KMS-11 (cell line): ENCODE data around the gene CPN1.
"Not testable (repeated sequence)": the region's sequence is repeated elsewhere in the genome, so short reads cannot be mapped to it uniquely, and the experiment has no call there.

ENCODE experiments used
- H2AFZ ChIP-seq: fragments of 200-600 bp; sonication (generic); 2 replicates; pipeline ENCODE4 v1.6.1; 2016; ENCODE audit warnings: antibody characterized with exemption, mixed run types, low read depth
- H3K27ac ChIP-seq: fragments of 200-600 bp; sonication (generic); 2 replicates; pipeline ENCODE4 v1.6.1; 2016; ENCODE audit warnings: mild to moderate bottlenecking, mixed run types
- H3K27me3 ChIP-seq: fragments of 200-600 bp; sonication (generic); 2 replicates; pipeline ENCODE4 v1.6.1; 2017; ENCODE audit warnings: mild to moderate bottlenecking, low read depth, mixed run types, moderate library complexity; ENCODE audit not compliant: insufficient read depth
- H3K36me3 ChIP-seq: fragments of 200-600 bp; sonication (generic); 2 replicates; pipeline ENCODE4 v1.6.1; 2017; ENCODE audit warnings: mild to moderate bottlenecking, mixed run types; ENCODE audit not compliant: insufficient read depth
- H3K4me1 ChIP-seq: fragments of 200-600 bp; sonication (generic); 2 replicates; pipeline ENCODE4 v1.6.1; 2016; ENCODE audit warnings: mild to moderate bottlenecking, low read depth, mixed run types; ENCODE audit not compliant: poor library complexity, severe bottlenecking
- H3K4me2 ChIP-seq: fragments of 200-600 bp; sonication (generic); 2 replicates; pipeline ENCODE4 v1.7.0; 2016; ENCODE audit warnings: mild to moderate bottlenecking, mixed run types
- H3K4me3 ChIP-seq: fragments of 200-600 bp; sonication (generic); IDR thresholded peaks from 2 replicates; pipeline ENCODE4 v1.6.1; 2017; ENCODE audit warnings: low read depth, low read length, mixed read lengths; ENCODE audit not compliant: insufficient read depth
- H3K79me2 ChIP-seq: fragments of 200-600 bp; sonication (generic); 2 replicates; pipeline ENCODE4 v1.6.1; 2016; ENCODE audit warnings: low read depth, mixed run types; ENCODE audit not compliant: insufficient read depth
- H3K9ac ChIP-seq: fragments of 200-600 bp; sonication (generic); 2 replicates; pipeline ENCODE4 v1.6.1; 2016; ENCODE audit warnings: mild to moderate bottlenecking, mixed run types
- H4K20me1 ChIP-seq: fragments of 200-600 bp; sonication (generic); 2 replicates; pipeline ENCODE4 v1.6.1; 2016; ENCODE audit warnings: mild to moderate bottlenecking, mixed run types; ENCODE audit not compliant: insufficient read depth
- TF ChIP-seq, protein P1 (sequence below): fragments of 200-600 bp; sonication (generic); conservative IDR thresholded peaks from 2 replicates; pipeline ENCODE4 v1.6.1; 2017; ENCODE audit warnings: low read depth, mild to moderate bottlenecking, antibody characterized with exemption, low read length, moderate library complexity, mixed read lengths

The CPN1 gene

DNA sequence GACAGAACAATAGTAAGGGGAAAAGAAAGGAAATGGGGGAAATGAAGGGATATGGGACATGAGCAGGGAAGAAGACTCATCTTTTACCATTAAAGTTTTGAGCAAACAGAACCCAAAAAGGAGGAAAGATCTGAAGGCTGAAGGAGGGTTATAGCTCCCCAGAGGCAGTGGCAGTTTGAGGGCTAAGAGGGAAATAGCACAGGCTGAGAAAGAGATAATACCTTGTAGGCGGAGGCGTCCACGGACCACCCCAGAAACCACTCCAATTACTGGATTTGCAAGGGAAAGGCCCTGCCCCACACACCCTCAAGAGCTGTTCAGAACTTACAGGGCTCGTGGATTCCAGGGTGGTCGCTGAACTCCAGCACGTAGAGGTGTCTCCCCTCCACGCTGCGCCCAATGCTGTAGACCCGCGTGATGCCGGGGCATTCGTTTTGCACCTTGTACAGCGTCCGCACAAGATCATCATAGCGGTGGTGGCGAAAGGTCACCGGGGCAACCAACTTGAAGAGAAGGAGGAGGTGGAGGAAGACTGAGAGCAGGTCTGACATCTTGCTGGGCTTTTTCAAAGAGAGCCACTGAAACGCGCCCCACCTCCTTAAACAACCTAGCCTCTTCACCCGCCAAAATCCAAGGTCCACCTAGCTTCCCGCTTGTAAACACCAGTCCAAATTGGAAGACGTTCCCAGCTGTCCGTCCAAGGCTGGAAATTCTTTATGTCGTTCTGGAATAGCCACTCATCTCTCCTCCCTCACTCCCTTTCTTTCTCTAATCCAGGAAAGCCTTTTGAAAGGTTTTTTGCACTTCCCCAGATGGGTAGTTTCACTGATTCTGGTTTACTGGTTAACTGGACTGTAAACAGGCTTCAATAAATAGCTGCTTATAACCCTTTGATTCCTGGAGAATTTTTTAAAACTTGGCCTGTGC is at the start of gene CPN1:
Gene CPN1 (minus strand): TSS at position 795 of the 927 bp plus-strand sequence. CDS start 244 bp downstream, at position 551.
- no peak within 1 kb of the TSS for H3K27ac ChIP-seq
- TF ChIP-seq, protein P1, sequence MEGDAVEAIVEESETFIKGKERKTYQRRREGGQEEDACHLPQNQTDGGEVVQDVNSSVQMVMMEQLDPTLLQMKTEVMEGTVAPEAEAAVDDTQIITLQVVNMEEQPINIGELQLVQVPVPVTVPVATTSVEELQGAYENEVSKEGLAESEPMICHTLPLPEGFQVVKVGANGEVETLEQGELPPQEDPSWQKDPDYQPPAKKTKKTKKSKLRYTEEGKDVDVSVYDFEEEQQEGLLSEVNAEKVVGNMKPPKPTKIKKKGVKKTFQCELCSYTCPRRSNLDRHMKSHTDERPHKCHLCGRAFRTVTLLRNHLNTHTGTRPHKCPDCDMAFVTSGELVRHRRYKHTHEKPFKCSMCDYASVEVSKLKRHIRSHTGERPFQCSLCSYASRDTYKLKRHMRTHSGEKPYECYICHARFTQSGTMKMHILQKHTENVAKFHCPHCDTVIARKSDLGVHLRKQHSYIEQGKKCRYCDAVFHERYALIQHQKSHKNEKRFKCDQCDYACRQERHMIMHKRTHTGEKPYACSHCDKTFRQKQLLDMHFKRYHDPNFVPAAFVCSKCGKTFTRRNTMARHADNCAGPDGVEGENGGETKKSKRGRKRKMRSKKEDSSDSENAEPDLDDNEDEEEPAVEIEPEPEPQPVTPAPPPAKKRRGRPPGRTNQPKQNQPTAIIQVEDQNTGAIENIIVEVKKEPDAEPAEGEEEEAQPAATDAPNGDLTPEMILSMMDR = no peak
- no peaks in the 10 kb centered on the region for H4K20me1 ChIP-seq
- no peak within 1 kb of the TSS for H3K4me2 ChIP-seq
- H3K9ac ChIP-seq = no peak within 1 kb of the TSS
- no peaks in the 10 kb centered on the region for H3K36me3 ChIP-seq
- H2AFZ ChIP-seq = no peak within 1 kb of the TSS
- H3K27me3 ChIP-seq = no peaks in the 10 kb centered on the region
- no peaks in the 10 kb centered on the region for H3K79me2 ChIP-seq
- no peak within 1 kb of the TSS for H3K4me3 ChIP-seq
- H3K4me1 ChIP-seq = no peaks in the 10 kb centered on the region

DNA sequence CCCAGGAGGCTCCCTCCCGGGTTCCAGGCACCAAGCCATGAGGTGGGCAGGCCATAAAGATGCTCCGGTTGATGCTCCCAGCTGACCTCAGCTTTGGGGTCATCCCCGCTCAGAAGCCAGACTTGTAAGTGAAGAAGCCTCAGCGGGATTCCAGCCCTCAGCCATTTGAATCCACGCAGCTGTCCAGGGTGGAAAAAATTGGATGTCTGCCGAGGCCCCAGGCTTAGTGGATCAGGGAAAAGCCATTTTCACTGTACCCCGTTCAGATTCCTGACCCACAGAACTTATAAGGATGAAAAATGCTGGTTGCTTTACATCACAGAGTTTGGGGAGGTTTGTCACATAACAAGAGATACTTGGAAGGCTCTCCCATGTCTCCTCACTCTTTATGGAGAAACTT is 49.2 kb upstream of the CPN1 start:
- no peaks in the 10 kb centered on the region for H3K4me1 ChIP-seq
- no peaks in the 10 kb centered on the region for H3K79me2 ChIP-seq
- H3K4me2 ChIP-seq = no peak overlapping the region
- TF ChIP-seq, protein P1 = no peak
- H4K20me1 ChIP-seq = no peaks in the 10 kb centered on the region
- no peak overlapping the region for H3K27ac ChIP-seq
- H3K4me3 ChIP-seq = no peak overlapping the region
- no peaks in the 10 kb centered on the region for H3K36me3 ChIP-seq
- no peak overlapping the region for H2AFZ ChIP-seq
- H3K27me3 ChIP-seq = no peaks in the 10 kb centered on the region
- H3K9ac ChIP-seq = no peak overlapping the region

DNA sequence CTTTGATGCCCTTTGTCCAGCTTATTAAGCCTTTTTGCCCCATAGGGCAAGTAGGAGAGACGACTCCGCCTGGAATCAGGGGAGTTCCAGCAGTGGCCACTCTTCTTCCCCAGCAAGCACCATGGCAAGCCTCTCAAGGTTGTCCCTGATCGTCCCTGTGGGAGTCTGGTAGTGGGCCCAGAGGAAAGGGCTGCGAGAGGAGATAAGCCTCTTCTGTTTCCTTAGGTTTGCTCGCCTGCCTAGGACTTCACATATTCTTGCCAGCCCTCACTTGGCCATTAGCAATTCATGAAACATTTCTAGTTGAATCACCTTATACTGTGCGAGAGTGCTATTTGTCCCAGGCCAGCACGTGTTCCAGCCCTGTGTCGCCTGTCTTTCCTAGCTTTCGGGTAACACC is 47.8 kb upstream of the CPN1 start:
- Histone ChIP-seq H3K27me3 (no peaks in the 10 kb centered on the region), H3K9ac (no peak overlapping the region), H3K27ac (no peak overlapping the region), H3K79me2 (no peaks in the 10 kb centered on the region), H3K4me3 (no peak overlapping the region), H3K4me2 (no peak overlapping the region), H3K36me3 (no peaks in the 10 kb centered on the region), H2AFZ (no peak overlapping the region), H4K20me1 (no peaks in the 10 kb centered on the region), H3K4me1 (no peaks in the 10 kb centered on the region)
- TF ChIP-seq, protein P1 = no peak

DNA sequence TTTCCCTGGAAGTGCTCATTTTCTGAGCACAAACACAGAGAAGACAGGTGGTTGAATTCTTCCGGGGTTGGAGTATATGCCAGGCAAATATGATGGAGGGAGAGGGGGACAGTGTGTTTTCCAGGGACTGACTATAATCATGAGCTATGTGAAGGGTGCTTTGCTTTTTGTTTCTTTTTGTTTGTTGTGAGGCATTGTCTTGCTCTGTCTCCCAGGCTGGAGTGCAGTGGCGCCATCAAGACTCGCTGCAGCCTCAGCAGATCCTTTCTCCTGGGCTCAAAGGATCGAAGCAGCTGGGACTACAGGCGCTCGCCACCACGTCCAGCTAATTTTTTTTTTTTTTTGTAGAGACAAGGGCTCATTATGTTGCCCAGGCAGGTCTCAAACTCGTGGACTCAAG is 47.3 kb upstream of the CPN1 start:
- TF ChIP-seq, protein P1 = no peak
- H3K9ac ChIP-seq = no peak overlapping the region
- no peaks in the 10 kb centered on the region for H3K4me1 ChIP-seq
- no peak overlapping the region for H3K4me3 ChIP-seq
- no peaks in the 10 kb centered on the region for H3K79me2 ChIP-seq
- no peak overlapping the region for H3K4me2 ChIP-seq
- no peaks in the 10 kb centered on the region for H3K36me3 ChIP-seq
- no peaks in the 10 kb centered on the region for H3K27me3 ChIP-seq
- no peak overlapping the region for H3K27ac ChIP-seq
- no peak overlapping the region for H2AFZ ChIP-seq
- H4K20me1 ChIP-seq = no peaks in the 10 kb centered on the region

DNA sequence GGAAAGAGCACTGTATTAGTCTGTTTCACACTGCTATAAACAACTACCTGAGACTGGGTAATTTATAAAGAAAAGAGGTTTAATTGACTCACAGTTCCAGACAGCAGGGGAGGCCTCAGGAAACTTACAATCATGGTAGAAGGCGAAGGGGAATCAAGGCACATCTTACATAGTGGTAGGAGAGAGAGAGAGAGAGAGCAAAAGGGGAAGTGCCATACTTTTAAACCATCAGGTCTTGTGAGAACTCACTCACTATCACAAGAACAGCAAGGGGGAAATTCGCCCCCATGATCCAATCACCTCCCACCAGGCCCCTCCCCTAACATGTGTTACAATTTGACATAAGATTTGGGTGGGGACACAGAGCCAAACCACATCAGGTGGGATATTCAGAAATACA is 43.7 kb upstream of the CPN1 start:
- not testable (repeated sequence) for H4K20me1 ChIP-seq, H3K4me2 ChIP-seq, H3K36me3 ChIP-seq, H3K9ac ChIP-seq, H3K27ac ChIP-seq, H3K27me3 ChIP-seq, H3K4me3 ChIP-seq, H3K79me2 ChIP-seq, H2AFZ ChIP-seq, H3K4me1 ChIP-seq
